ENCODE results near the gene C1QTNF12. TPM values are rescaled to one million over a fixed set of nuclear protein-coding genes. Genes with fewer than 3 reads are reported as not detected.

Gene C1QTNF12
- total RNA-seq, 4 donors from 2014 or later = 3.1 to 8.2 TPM; not detected in 2

DNA sequence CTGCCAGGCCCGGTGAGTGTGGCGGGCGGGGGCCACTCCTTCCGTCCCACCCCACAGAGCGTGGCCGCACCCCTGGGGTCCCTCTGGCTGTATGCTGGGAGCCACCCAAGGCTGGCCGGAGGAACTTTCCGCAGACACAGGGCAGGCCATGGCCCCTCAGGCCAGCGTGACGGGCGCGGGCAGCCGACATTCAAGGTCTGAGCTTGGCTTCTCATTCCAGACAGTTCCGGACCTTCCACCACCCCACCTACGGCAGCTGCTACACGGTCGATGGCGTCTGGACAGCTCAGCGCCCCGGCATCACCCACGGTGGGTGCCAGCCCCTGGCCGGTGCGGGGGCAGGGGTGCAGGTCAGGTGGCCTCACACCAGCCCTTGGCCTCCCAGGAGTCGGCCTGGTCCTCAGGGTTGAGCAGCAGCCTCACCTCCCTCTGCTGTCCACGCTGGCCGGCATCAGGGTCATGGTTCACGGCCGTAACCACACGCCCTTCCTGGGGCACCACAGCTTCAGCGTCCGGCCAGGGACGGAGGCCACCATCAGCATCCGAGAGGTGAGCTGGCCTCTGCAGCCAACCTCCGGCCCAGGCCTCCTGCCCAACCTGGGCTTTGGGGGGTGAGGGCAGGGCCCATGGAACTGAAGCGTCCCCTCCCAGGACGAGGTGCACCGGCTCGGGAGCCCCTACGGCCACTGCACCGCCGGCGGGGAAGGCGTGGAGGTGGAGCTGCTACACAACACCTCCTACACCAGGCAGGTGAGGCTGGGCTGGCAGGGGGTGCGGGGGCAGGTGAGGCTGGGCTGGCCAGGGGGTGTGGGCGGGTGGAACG, 41.0 kb upstream of the C1QTNF12 start:
- H3K9me3 ChIP-seq = no peaks in the 10 kb centered on the region
- no peak overlapping the region for H3K27ac ChIP-seq
- TF ChIP-seq, protein P1, sequence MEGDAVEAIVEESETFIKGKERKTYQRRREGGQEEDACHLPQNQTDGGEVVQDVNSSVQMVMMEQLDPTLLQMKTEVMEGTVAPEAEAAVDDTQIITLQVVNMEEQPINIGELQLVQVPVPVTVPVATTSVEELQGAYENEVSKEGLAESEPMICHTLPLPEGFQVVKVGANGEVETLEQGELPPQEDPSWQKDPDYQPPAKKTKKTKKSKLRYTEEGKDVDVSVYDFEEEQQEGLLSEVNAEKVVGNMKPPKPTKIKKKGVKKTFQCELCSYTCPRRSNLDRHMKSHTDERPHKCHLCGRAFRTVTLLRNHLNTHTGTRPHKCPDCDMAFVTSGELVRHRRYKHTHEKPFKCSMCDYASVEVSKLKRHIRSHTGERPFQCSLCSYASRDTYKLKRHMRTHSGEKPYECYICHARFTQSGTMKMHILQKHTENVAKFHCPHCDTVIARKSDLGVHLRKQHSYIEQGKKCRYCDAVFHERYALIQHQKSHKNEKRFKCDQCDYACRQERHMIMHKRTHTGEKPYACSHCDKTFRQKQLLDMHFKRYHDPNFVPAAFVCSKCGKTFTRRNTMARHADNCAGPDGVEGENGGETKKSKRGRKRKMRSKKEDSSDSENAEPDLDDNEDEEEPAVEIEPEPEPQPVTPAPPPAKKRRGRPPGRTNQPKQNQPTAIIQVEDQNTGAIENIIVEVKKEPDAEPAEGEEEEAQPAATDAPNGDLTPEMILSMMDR (IDR thresholded peaks at IDR 0.05) = no peak
- no peak for TF ChIP-seq POLR2A (IDR thresholded peaks at IDR 0.05)
- H3K36me3 ChIP-seq = no peaks in the 10 kb centered on the region
- H3K4me3 ChIP-seq = no peak overlapping the region
- no peaks in the 10 kb centered on the region for H3K27me3 ChIP-seq
- peaks cover 0 to 16% of the 10 kb centered on the region in 2 donors for H3K4me1 ChIP-seq
- DNase-seq = no peak
- intact Hi-C loops (cut with DNase I; ENCODE audit: low total_unique reads) = no loop called here

DNA sequence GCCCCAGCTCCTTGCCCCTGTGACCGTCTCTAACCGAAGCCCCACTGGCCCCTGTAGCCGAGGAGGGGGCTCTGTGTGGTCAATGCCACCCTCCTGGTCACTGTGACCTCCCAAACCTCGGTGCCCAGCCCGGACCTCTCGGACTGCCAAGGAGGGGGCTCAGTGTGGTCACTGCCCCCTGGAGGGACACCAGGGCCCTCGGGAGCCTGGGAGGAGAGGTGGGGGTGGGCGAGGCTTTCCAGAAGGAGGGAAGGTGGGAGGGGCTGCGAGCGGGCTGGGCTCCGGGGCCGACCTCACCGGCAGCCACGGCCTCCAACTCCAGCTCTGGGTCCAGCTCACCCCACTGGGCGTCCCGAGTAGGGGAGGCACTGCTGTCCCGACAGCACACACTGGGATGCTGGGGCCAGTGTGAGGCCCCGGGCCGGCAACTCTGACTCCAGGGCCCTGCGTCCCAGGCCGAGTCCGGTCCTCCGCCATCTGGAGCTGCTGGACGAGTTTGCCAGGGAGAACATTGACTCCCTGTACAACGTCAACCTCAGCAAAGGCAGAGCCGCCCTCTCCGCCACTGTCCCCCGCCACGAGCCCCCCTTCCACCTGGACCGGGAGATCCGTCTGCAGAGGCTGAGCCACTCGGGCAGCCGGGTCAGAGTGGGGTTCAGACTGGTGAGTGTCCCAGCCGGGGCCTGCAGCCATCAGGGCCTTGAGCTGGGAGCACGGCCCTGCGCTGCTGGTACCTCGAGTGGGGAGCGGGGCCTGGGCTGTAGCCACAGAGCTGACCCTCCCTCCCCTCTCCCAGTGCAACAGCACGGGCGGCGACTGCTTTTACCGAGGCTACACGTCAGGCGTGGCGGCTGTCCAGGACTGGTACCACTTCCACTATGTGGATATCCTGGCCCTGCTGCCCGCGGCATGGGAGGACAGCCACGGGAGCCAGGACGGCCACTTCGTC, 40.1 kb upstream of the C1QTNF12 start:
- DNase-seq = no peak
- H3K27ac ChIP-seq = no peak overlapping the region
- intact Hi-C loops (cut with DNase I; ENCODE audit: low total_unique reads) = no loop called here
- H3K4me3 ChIP-seq = no peak overlapping the region
- no peaks in the 10 kb centered on the region for H3K27me3 ChIP-seq
- H3K36me3 ChIP-seq = no peaks in the 10 kb centered on the region
- H3K4me1 ChIP-seq = peaks cover 0 to 14% of the 10 kb centered on the region in 2 donors
- no peaks in the 10 kb centered on the region for H3K9me3 ChIP-seq
- TF ChIP-seq, protein P1 (IDR thresholded peaks at IDR 0.05) = no peak
- no peak for TF ChIP-seq POLR2A (IDR thresholded peaks at IDR 0.05)

DNA sequence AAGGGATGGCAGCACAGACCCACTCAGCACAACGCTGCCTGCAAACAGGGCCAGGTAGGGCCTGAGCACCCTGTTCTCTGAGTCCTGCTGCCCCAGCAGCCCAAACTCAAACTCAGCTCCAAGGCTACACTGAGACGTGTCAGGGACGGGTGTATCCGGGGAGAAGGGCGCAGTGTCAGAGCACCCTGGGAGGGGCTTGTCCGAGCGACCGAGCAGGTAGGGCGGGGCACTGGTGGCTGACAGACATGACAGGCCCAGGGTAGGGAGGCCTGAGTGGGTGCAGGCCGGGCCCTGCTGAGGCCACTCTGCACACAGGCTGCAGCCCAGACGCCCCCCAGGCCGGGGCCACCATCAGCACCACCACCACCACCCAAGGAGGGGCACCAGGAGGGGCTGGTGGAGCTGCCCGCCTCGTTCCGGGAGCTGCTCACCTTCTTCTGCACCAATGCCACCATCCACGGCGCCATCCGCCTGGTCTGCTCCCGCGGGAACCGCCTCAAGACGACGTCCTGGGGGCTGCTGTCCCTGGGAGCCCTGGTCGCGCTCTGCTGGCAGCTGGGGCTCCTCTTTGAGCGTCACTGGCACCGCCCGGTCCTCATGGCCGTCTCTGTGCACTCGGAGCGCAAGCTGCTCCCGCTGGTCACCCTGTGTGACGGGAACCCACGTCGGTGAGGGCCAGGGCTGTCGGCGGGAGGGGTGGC, 39.2 kb upstream of the C1QTNF12 start:
- TF ChIP-seq, protein P1 (IDR thresholded peaks at IDR 0.05) = no peak
- no peak for TF ChIP-seq POLR2A (IDR thresholded peaks at IDR 0.05)
- H3K27ac ChIP-seq = no peak overlapping the region
- intact Hi-C loops (cut with DNase I; ENCODE audit: low total_unique reads) = no loop called here
- no peaks in the 10 kb centered on the region for H3K36me3 ChIP-seq
- DNase-seq = no peak
- H3K4me3 ChIP-seq = no peak overlapping the region
- peaks cover 0 to 6% of the 10 kb centered on the region in 2 donors for H3K4me1 ChIP-seq
- no peaks in the 10 kb centered on the region for H3K9me3 ChIP-seq
- no peaks in the 10 kb centered on the region for H3K27me3 ChIP-seq

DNA sequence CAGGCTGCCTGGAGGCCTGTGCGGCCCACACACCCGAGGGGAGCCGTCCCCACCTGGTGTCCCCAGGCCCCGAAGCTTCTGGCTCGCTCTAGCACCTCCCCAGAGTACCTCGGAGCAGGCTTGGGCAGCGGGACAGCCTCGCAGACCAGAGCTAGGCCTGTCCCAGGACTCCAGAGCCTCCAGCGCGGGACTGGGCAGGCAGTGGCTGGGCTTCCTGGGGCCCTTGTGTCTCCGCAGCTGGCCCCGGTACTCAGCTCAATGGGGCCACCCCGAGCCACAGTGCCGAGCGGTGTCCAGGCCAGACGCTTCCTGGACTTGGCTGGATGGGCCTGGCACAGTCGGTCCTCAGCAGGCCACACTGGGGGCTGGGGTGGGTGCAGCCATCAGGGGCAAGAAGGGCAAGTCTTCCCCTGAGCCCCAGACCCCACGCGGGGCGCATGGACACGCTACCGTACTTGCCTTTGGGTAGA, 38.6 kb upstream of the C1QTNF12 start:
- no peak overlapping the region for H3K4me3 ChIP-seq
- DNase-seq = no peak
- H3K4me1 ChIP-seq = no peaks in the 10 kb centered on the region
- no peaks in the 10 kb centered on the region for H3K27me3 ChIP-seq
- no peaks in the 10 kb centered on the region for H3K9me3 ChIP-seq
- H3K27ac ChIP-seq = no peak overlapping the region
- intact Hi-C loops (cut with DNase I; ENCODE audit: low total_unique reads) = no loop called here
- TF ChIP-seq, protein P1 (IDR thresholded peaks at IDR 0.05) = no peak
- no peak for TF ChIP-seq POLR2A (IDR thresholded peaks at IDR 0.05)
- no peaks in the 10 kb centered on the region for H3K36me3 ChIP-seq
